ENCODE data around the gene ARL5B. TPM values are rescaled to one million over a fixed set of nuclear protein-coding genes. Genes with fewer than 3 reads are reported as not detected.

The ARL5B gene
- total RNA-seq, 2 experiments from 2014 or later = 12.4 to 13.3 TPM

DNA sequence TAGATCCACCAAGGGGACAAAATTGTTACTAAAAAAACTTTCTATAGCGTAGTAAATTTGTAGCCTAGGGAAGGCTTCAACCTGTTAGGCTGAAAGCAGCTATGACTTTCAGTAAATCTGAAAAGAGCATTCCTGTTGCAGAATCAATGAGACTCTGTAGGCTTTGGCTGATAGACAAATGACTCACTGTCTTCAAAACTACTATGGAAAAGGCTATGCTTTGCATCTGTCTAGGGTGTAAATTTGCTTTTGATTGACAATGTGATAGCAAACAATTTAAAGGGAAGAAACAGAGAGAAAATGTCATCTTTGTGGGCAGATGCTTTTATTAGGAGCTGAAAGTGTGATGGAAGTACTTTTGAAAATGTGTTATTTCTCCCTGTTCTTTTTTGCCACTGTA lies 60.6 kb downstream of the ARL5B start:
- TF ChIP-seq, protein P1, sequence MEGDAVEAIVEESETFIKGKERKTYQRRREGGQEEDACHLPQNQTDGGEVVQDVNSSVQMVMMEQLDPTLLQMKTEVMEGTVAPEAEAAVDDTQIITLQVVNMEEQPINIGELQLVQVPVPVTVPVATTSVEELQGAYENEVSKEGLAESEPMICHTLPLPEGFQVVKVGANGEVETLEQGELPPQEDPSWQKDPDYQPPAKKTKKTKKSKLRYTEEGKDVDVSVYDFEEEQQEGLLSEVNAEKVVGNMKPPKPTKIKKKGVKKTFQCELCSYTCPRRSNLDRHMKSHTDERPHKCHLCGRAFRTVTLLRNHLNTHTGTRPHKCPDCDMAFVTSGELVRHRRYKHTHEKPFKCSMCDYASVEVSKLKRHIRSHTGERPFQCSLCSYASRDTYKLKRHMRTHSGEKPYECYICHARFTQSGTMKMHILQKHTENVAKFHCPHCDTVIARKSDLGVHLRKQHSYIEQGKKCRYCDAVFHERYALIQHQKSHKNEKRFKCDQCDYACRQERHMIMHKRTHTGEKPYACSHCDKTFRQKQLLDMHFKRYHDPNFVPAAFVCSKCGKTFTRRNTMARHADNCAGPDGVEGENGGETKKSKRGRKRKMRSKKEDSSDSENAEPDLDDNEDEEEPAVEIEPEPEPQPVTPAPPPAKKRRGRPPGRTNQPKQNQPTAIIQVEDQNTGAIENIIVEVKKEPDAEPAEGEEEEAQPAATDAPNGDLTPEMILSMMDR (IDR thresholded peaks at IDR 0.05) = no peak
- no peak for ATAC-seq (ENCODE audit: poor library complexity)
- Mint-ChIP-seq H3K36me3 (ENCODE audit: low read depth) (no peaks in the 10 kb centered on the region), H3K9me3 (no peaks in the 10 kb centered on the region), H3K27me3 (no peaks in the 10 kb centered on the region), H3K27ac (no peak overlapping the region), H3K4me1 (ENCODE audit: low read depth) (no peaks in the 10 kb centered on the region), H3K4me3 (no peak overlapping the region)
- no peaks in the 10 kb centered on the region for H3K9me3 ChIP-seq (ENCODE audit: control insufficient read depth in 1 of 2, insufficient read depth in 1 of 2, low read length in 2 of 2)
- no peak overlapping the region for H3K4me3 ChIP-seq (ENCODE audit: low read length)
- H3K27me3 ChIP-seq (ENCODE audit: control insufficient read depth in 1 of 2, insufficient read depth in 2 of 2, low read length in 2 of 2) = no peaks in the 10 kb centered on the region
- no peak overlapping the region for H3K27ac ChIP-seq (ENCODE audit: low read depth in 1 of 2, low read length in 2 of 2)
- no peaks in the 10 kb centered on the region for H3K36me3 ChIP-seq (ENCODE audit: insufficient read depth, low read length)
- ChIA-PET CTCF (no interaction called here), POLR2A (no interaction called here)
- intact Hi-C loops (cut with DNase I, micrococcal nuclease) = no loop called here
- H3K4me1 ChIP-seq (ENCODE audit: insufficient read depth, low read length) = no peaks in the 10 kb centered on the region
- DNase-seq = no peak

GRCh38 chr10:18721067-18721466 lies 61.8 kb downstream of the ARL5B start:
- H3K4me1 Mint-ChIP-seq (ENCODE audit: low read depth) = no peaks in the 10 kb centered on the region
- DNase-seq = no peak
- no peaks in the 10 kb centered on the region for H3K36me3 Mint-ChIP-seq (ENCODE audit: low read depth)
- ChIA-PET CTCF (no interaction called here), POLR2A (no interaction called here)
- Histone ChIP-seq H3K9me3 (ENCODE audit: control insufficient read depth in 1 of 2, insufficient read depth in 1 of 2, low read length in 2 of 2) (no peaks in the 10 kb centered on the region), H3K36me3 (ENCODE audit: insufficient read depth, low read length) (no peaks in the 10 kb centered on the region), H3K27ac (ENCODE audit: low read depth in 1 of 2, low read length in 2 of 2) (no peak overlapping the region), H3K27me3 (ENCODE audit: control insufficient read depth in 1 of 2, insufficient read depth in 2 of 2, low read length in 2 of 2) (no peaks in the 10 kb centered on the region), H3K4me3 (ENCODE audit: low read length) (no peak overlapping the region), H3K4me1 (ENCODE audit: insufficient read depth, low read length) (no peaks in the 10 kb centered on the region)
- H3K27ac Mint-ChIP-seq = no peak overlapping the region
- ATAC-seq (ENCODE audit: poor library complexity) = no peak
- H3K9me3 Mint-ChIP-seq = no peaks in the 10 kb centered on the region
- TF ChIP-seq, protein P1 (IDR thresholded peaks at IDR 0.05) = no peak
- no peaks in the 10 kb centered on the region for H3K27me3 Mint-ChIP-seq
- intact Hi-C loops (cut with DNase I, micrococcal nuclease) = no loop called here
- no peak overlapping the region for H3K4me3 Mint-ChIP-seq

GRCh38 chr10:18723801-18724200 lies 64.6 kb downstream of the ARL5B start:
- intact Hi-C loops (cut with DNase I, micrococcal nuclease) = no loop called here
- Histone ChIP-seq H3K27ac (ENCODE audit: low read depth in 1 of 2, low read length in 2 of 2) (no peak overlapping the region), H3K4me1 (ENCODE audit: insufficient read depth, low read length) (no peaks in the 10 kb centered on the region), H3K27me3 (ENCODE audit: control insufficient read depth in 1 of 2, insufficient read depth in 2 of 2, low read length in 2 of 2) (no peaks in the 10 kb centered on the region), H3K4me3 (ENCODE audit: low read length) (no peak overlapping the region), H3K36me3 (ENCODE audit: insufficient read depth, low read length) (no peaks in the 10 kb centered on the region), H3K9me3 (ENCODE audit: control insufficient read depth in 1 of 2, insufficient read depth in 1 of 2, low read length in 2 of 2) (no peaks in the 10 kb centered on the region)
- Mint-ChIP-seq H3K4me3 (no peak overlapping the region), H3K27ac (no peak overlapping the region), H3K9me3 (no peaks in the 10 kb centered on the region), H3K27me3 (no peaks in the 10 kb centered on the region), H3K36me3 (ENCODE audit: low read depth) (no peaks in the 10 kb centered on the region), H3K4me1 (ENCODE audit: low read depth) (no peaks in the 10 kb centered on the region)
- POLR2A ChIA-PET = no interaction called here
- CTCF ChIA-PET = no interaction called here
- no peak for ATAC-seq (ENCODE audit: poor library complexity)
- TF ChIP-seq, protein P1 (IDR thresholded peaks at IDR 0.05) = no peak
- no peak for DNase-seq

Other genes with a start within 250 kb of the ARL5B start
- 10 to 100 TPM; 22.9 to 27.2 TPM for gene NSUN6, start 7.8 kb upstream of the ARL5B start, total RNA-seq